Cardiac fibroblast (primary cell): ENCODE data around the gene HIGD2B.

Source experiments
- DNase-seq, 2 donors: peaks; one replicate each; pipeline versions ENCODE4 v3.0.0 to v3.0.0-alpha.2; 2010; ENCODE audit warnings: low read depth in 2 of 2
- H3K4me3 ChIP-seq, 2 donors: replicated peaks in 1 of 2; 1 replicate in 1 of 2; 2 replicates in 1 of 2; pipeline ENCODE4 v1.5.1; 2011; ENCODE audit warnings: low read depth in 2 of 2, low read length in 2 of 2, mild to moderate bottlenecking in 2 of 2, moderate library complexity in 1 of 2
- TF ChIP-seq, protein P1 (sequence below): IDR thresholded peaks from one replicate; pipeline ENCODE4 v1.5.1; 2011; ENCODE audit warnings: low read depth, mild to moderate bottlenecking, low read length, inconsistent platforms

The HIGD2B gene

DNA sequence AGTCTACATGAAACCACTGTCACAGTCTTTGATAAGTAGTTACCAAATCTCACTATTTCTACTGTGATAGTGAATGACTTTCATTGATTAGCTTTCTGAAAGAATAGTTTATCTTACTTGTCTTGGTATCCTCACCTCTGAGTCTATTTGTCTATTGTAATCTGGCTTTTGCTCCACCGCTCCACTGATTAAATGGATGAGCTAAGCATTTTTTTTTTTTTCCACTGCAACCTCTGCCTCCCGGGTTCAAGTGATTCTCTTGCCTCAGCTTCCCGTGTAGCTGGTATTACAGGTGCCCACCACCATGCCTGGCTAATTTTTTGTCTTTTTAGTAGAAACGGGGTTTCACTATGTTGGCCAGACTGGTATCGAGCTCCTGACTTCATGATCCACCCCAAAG lies 13.0 kb upstream of the HIGD2B start:
- DNase-seq = no peak
- TF ChIP-seq, protein P1, sequence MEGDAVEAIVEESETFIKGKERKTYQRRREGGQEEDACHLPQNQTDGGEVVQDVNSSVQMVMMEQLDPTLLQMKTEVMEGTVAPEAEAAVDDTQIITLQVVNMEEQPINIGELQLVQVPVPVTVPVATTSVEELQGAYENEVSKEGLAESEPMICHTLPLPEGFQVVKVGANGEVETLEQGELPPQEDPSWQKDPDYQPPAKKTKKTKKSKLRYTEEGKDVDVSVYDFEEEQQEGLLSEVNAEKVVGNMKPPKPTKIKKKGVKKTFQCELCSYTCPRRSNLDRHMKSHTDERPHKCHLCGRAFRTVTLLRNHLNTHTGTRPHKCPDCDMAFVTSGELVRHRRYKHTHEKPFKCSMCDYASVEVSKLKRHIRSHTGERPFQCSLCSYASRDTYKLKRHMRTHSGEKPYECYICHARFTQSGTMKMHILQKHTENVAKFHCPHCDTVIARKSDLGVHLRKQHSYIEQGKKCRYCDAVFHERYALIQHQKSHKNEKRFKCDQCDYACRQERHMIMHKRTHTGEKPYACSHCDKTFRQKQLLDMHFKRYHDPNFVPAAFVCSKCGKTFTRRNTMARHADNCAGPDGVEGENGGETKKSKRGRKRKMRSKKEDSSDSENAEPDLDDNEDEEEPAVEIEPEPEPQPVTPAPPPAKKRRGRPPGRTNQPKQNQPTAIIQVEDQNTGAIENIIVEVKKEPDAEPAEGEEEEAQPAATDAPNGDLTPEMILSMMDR = no peak
- H3K4me3 ChIP-seq = no peak overlapping the region

DNA sequence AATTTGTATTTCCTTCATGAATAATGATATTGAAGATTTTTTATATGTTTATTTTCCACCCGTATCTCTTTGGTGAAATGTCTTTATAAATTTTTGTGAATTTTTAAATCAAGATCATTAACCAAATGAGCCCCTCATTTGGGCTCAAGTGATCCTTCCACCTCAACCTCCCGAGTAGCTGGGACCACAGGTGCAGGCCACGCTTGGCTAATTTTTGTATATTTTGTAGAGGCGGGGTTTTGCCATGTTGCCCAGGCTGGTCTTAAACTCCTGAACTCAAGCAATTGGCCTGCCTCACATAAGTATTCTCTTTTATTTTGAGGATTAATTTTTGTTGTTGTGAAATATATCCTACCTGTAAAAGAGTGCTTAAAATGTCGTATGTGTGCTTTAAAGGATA lies 5.0 kb upstream of the HIGD2B start:
- DNase-seq = no peak
- H3K4me3 ChIP-seq = no peak overlapping the region
- TF ChIP-seq, protein P1 = no peak

DNA sequence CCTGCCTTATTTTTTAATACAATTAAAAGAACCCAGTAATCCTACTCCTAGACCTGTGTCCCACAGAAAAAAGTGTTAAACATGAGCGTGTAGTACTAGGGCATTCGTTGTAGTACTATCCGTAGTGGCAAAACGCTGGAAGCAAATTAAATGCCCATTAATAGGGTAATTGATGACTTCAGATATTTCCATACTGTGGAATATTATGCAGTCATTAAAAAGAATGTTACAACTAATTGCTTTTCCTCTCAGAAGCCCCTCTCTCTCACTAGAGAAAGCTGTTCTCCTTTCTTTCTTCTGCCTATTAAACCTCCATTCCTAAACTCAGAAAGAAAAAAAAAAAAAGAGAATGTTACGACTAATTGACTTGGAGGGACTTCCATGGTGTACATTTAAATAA lies 2.7 kb upstream of the HIGD2B start:
- DNase-seq = no peak
- TF ChIP-seq, protein P1 = no peak
- no peak overlapping the region for H3K4me3 ChIP-seq

GRCh38 chr15:72685301-72685924 lies 569 bp downstream of the HIGD2B start:
- DNase-seq = peak in 1 of 2 donors; percentile 0
- H3K4me3 ChIP-seq = peak overlapping the region; percentile 73 to 84
- TF ChIP-seq, protein P1 = no peak

GRCh38 chr15:72682772-72683171 lies 3.2 kb downstream of the HIGD2B start:
- no peak for DNase-seq
- TF ChIP-seq, protein P1 = no peak
- H3K4me3 ChIP-seq = no peak overlapping the region

DNA sequence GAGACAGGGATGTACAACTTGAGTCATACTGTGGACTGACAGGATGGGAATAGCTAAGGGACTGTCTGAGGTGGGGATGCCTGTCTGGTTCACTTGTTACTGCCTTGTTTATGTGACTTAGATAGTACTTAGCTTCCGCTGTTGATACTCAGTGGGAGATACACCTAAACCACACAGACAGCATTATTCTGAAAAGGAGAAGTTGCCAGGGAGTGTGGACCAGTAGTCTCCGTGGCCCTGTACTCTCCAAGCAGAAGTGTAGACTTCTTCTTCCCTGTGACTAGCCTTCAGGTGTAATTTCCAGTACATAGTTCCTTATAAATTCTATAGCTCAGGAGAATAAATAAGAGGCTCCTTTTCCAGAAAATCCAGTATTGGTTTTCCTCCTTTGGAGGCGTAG lies 5.1 kb downstream of the HIGD2B start:
- TF ChIP-seq, protein P1 = no peak
- DNase-seq = no peak
- H3K4me3 ChIP-seq = no peak overlapping the region

- H3K4me3 ChIP-seq = no peak overlapping the region
- DNase-seq = no peak
- TF ChIP-seq, protein P1 = no peak
Observed at GRCh38 chr15:72676838-72677237, 9.1 kb downstream of the HIGD2B start.
